GM18867 (cell line): ENCODE measurements around the gene AMOTL1.
"Not testable (repeated sequence)": the region's sequence is repeated elsewhere in the genome, so short reads cannot be mapped to it uniquely, and the experiment has no call there.

Experiments
- ATAC-seq: cut with Tn5 transposase; IDR thresholded peaks from one replicate; pipeline ENCODE4 v1.9.1; 2021; ENCODE audit warnings: mild to moderate bottlenecking, moderate library complexity; ENCODE audit not compliant: unreplicated experiment

Gene AMOTL1

GRCh38 chr11:94821439-94821838, 53.3 kb downstream of the AMOTL1 start:
- no peak for ATAC-seq

- no peak for ATAC-seq
These were observed 53.9 kb downstream of the AMOTL1 start for GRCh38 chr11:94822080-94822479.

GRCh38 chr11:94823102-94823732, 55.1 kb downstream of the AMOTL1 start:
- ATAC-seq: no peak

- no peak for ATAC-seq
These were observed 56.9 kb downstream of the AMOTL1 start for GRCh38 chr11:94825031-94825430.

- ATAC-seq: no peak
These were observed 57.3 kb downstream of the AMOTL1 start for GRCh38 chr11:94825481-94825880.

GRCh38 chr11:94826415-94826814, 58.3 kb downstream of the AMOTL1 start:
- no peak for ATAC-seq

GRCh38 chr11:94828088-94828487, 59.9 kb downstream of the AMOTL1 start:
- ATAC-seq: no peak

- no peak for ATAC-seq
These were observed 62.8 kb downstream of the AMOTL1 start for GRCh38 chr11:94830722-94831510.

- ATAC-seq: no peak
These were observed 63.4 kb downstream of the AMOTL1 start for GRCh38 chr11:94831529-94831928.

- no peak for ATAC-seq
These were observed 64.6 kb downstream of the AMOTL1 start for GRCh38 chr11:94832604-94833235.

- no peak for ATAC-seq
These were observed 66.9 kb downstream of the AMOTL1 start for GRCh38 chr11:94834911-94835593.

GRCh38 chr11:94835594-94835927, 67.4 kb downstream of the AMOTL1 start:
- ATAC-seq: no peak

- no peak for ATAC-seq
These were observed 69.2 kb downstream of the AMOTL1 start for GRCh38 chr11:94837317-94837716.

GRCh38 chr11:94838027-94838731, 70.0 kb downstream of the AMOTL1 start:
- ATAC-seq: no peak

- no peak for ATAC-seq
These were observed 72.1 kb downstream of the AMOTL1 start for GRCh38 chr11:94840209-94840608.

GRCh38 chr11:94844031-94844430, 75.9 kb downstream of the AMOTL1 start:
- no peak for ATAC-seq

GRCh38 chr11:94845622-94846021, 77.5 kb downstream of the AMOTL1 start:
- no peak for ATAC-seq

GRCh38 chr11:94849839-94850238, 81.7 kb downstream of the AMOTL1 start:
- ATAC-seq: no peak

- ATAC-seq: no peak
These were observed 83.9 kb downstream of the AMOTL1 start for GRCh38 chr11:94851864-94852636.

- ATAC-seq: not testable (repeated sequence)
These were observed 85.1 kb downstream of the AMOTL1 start for GRCh38 chr11:94853288-94853687.
